ENCODE results near the gene PCCA.
"Not testable (repeated sequence)": the region's sequence is repeated elsewhere in the genome, so short reads cannot be mapped to it uniquely, and the experiment has no call there.

PCCA gene

DNA sequence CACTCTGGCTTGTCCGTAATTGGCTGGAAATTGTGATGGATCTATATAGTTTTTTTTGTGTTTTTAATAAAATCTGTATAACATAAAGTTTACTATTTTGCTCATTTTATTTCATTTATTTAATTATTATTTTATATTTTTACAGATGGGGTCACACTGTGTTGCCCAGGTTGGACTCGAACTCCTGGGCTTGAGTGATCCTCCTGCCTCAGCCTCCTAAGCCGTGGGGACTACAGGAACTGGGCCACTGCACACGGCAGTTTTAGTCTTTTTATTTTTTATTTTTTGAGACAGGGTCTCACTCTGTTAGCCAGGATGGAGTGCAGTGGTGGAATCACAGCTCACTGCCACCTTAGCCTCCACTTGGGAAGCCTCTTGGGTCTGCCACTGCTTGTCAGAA, 58.9 kb downstream of the PCCA start:
- TF ChIP-seq, protein P1, sequence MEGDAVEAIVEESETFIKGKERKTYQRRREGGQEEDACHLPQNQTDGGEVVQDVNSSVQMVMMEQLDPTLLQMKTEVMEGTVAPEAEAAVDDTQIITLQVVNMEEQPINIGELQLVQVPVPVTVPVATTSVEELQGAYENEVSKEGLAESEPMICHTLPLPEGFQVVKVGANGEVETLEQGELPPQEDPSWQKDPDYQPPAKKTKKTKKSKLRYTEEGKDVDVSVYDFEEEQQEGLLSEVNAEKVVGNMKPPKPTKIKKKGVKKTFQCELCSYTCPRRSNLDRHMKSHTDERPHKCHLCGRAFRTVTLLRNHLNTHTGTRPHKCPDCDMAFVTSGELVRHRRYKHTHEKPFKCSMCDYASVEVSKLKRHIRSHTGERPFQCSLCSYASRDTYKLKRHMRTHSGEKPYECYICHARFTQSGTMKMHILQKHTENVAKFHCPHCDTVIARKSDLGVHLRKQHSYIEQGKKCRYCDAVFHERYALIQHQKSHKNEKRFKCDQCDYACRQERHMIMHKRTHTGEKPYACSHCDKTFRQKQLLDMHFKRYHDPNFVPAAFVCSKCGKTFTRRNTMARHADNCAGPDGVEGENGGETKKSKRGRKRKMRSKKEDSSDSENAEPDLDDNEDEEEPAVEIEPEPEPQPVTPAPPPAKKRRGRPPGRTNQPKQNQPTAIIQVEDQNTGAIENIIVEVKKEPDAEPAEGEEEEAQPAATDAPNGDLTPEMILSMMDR (IDR thresholded peaks at IDR 0.05): no peak
- Histone ChIP-seq H3K27me3 (no peaks in the 10 kb centered on the region), H3K36me3 (peaks cover 9 to 14% (median 13%) of the 10 kb centered on the region in 3 donors), H3K4me1 (no peaks in the 10 kb centered on the region), H3K27ac (no peak overlapping the region), H3K9me3 (no peaks in the 10 kb centered on the region), H3K4me3 (no peak overlapping the region)
- intact Hi-C loops (cut with DNase I; ENCODE audit: low total_unique reads): no loop called here
- DNase-seq: no peak

DNA sequence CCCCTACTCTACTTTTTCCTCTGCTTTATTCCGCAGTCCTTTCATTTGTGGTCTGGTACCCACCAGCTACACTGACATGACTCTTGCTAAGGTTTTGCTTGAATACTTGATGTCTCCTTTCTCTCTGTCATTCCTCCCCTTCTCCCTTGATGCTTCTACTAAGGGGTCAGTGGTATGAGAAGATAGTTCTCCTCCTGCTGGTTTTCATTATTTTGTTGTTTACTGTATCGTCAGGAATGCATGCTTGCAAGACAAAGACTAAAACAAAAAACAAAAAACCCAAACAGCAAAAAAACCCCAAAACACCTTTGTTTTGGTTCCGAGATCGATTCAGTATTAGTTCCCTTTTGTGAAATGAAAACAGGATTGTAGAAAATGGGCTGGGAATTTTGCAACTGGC, 59.5 kb downstream of the PCCA start:
- Histone ChIP-seq H3K36me3 (peaks cover 9 to 14% (median 13%) of the 10 kb centered on the region in 3 donors), H3K27ac (no peak overlapping the region), H3K9me3 (no peaks in the 10 kb centered on the region), H3K4me3 (no peak overlapping the region), H3K27me3 (no peaks in the 10 kb centered on the region), H3K4me1 (no peaks in the 10 kb centered on the region)
- DNase-seq: no peak
- TF ChIP-seq, protein P1 (IDR thresholded peaks at IDR 0.05): no peak
- intact Hi-C loops (cut with DNase I; ENCODE audit: low total_unique reads): no loop called here

DNA sequence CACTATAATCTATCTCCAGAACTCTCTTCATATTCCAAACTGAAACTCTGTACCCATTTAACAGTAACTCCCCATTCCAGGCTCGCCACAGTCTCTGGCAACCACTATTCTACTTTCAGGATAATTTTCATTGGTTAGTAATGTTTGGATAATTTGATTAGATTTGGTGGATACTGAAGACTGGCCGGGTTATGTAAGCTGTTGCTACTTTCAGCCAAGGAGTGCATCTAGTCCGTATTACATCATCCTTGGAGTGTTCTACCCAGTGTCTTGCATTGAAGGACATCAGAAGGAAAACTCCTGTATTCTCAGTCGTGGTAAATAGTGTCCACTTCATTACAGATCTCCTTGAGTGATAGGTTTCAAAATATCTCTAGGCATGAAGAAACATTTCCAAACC, 60.5 kb downstream of the PCCA start:
- no peaks in the 10 kb centered on the region for H3K27me3 ChIP-seq
- no peaks in the 10 kb centered on the region for H3K9me3 ChIP-seq
- no peak overlapping the region for H3K4me3 ChIP-seq
- peaks cover 9 to 14% (median 13%) of the 10 kb centered on the region in 3 donors for H3K36me3 ChIP-seq
- no peak overlapping the region for H3K27ac ChIP-seq
- TF ChIP-seq, protein P1 (IDR thresholded peaks at IDR 0.05): no peak
- no peak for DNase-seq
- intact Hi-C loops (cut with DNase I; ENCODE audit: low total_unique reads): no loop called here
- H3K4me1 ChIP-seq: no peaks in the 10 kb centered on the region

DNA sequence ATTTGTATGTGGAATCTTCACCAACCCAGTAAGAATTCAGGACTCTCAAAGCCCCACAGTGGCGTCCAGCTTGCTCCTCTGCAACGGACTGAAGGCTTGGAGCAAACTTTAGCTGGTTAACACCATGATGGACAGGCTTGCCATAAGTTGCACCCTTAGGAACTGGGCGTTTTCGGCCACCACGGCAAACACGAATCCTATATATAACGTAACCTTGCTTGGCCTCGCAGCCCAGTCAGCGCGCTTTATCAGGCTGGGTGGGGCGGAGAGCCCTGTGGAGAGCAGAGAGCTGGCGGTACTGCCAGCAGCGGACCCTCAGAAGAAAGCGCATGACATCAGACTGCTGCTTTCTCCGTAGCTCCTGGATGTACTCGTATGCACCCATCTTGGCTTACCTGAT, 61.8 kb downstream of the PCCA start:
- intact Hi-C loops (cut with DNase I; ENCODE audit: low total_unique reads): not testable (repeated sequence)

DNA sequence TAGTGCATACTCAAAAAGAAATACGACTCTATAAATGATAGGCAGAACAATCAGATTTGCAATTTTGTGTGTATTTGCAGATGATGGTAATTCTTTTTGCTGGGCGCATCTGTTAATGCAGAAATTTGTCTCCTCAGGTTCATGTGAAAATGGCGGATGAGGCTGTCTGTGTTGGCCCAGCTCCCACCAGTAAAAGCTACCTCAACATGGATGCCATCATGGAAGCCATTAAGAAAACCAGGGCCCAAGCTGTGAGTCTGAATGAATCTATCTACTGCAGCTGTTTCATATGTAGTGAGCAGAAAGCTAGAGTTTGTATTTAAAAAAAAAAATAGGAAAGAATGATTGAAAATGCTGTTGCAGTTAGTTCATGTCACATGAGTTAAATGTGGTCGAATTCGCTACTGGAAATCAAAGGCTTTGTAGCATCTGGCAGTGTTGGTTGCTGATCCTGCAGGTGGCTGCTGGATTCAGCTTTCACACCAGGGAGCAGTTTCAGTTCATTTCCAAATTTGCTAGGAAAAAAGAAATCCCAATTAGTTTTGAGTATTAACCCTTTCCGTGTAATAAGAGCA, 66.0 kb downstream of the PCCA start:
- TF ChIP-seq, protein P1 (IDR thresholded peaks at IDR 0.05): no peak
- DNase-seq: no peak
- H3K27ac ChIP-seq: no peak overlapping the region
- H3K4me1 ChIP-seq: no peaks in the 10 kb centered on the region
- no peak overlapping the region for H3K4me3 ChIP-seq
- H3K27me3 ChIP-seq: no peaks in the 10 kb centered on the region
- peaks cover 10 to 23% (median 17%) of the 10 kb centered on the region in 3 donors for H3K36me3 ChIP-seq
- no peaks in the 10 kb centered on the region for H3K9me3 ChIP-seq
- intact Hi-C loops (cut with DNase I; ENCODE audit: low total_unique reads): no loop called here

More for the DNA sequence above, 61.8 kb downstream of the PCCA start:
- not testable (repeated sequence) for H3K9me3 ChIP-seq, H3K4me1 ChIP-seq, H3K27me3 ChIP-seq, H3K4me3 ChIP-seq, DNase-seq, H3K27ac ChIP-seq
- H3K36me3 ChIP-seq: peaks cover 14 to 19% (median 18%) of the 10 kb centered on the region in 3 donors

DNA sequence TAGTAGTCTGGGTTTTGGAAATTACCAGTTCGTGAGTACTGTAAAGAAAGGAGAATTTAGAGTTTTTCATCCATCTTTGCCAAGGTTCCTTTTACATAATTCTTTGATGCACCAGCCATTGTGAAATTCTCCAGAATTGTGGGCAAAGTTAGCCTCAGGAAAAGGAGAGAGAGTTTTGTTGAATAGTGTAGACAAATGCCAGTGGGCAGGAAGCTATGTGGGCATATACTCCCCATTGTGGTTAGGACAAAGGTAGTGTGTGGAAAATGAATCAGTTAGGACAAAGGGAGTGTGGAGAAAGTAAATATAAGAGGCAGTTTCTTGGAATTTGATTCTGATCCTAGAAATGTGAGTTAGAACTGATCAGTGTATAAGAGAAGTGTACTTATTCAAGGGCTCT, 67.9 kb downstream of the PCCA start:
- no peak for DNase-seq
- intact Hi-C loops (cut with DNase I; ENCODE audit: low total_unique reads): no loop called here

More for the DNA sequence above, 67.9 kb downstream of the PCCA start:
- H3K27ac ChIP-seq: no peak overlapping the region
- H3K36me3 ChIP-seq: peaks cover 8 to 23% (median 10%) of the 10 kb centered on the region in 3 donors
- H3K4me3 ChIP-seq: no peak overlapping the region
- no peaks in the 10 kb centered on the region for H3K4me1 ChIP-seq
- TF ChIP-seq, protein P1 (IDR thresholded peaks at IDR 0.05): no peak
- H3K9me3 ChIP-seq: no peaks in the 10 kb centered on the region
- H3K27me3 ChIP-seq: no peaks in the 10 kb centered on the region
